Uterus (tissue), 2 donors: ENCODE results near the gene BCAS4.

Source experiments
- POLR2A ChIP-seq, 2 donors: fragments of 450-650 bp; IDR thresholded peaks; one replicate each; pipeline ENCODE4 v1.6.1; 2016; ENCODE audit warnings: antibody characterized with exemption in 2 of 2, mild to moderate bottlenecking in 1 of 2, moderate library complexity in 1 of 2
- TF ChIP-seq, protein P1 (sequence below), 4 experiments: fragments of 200-600 bp in 2 of 4; fragments of 450-650 bp in 2 of 4; sonication (generic) in 2 of 4; IDR thresholded peaks; one replicate each; pipeline ENCODE4 v1.5.1; 2016 to 2019; ENCODE audit warnings: antibody characterized with exemption in 4 of 4, mild to moderate bottlenecking in 2 of 4, moderate library complexity in 1 of 4

DNA sequence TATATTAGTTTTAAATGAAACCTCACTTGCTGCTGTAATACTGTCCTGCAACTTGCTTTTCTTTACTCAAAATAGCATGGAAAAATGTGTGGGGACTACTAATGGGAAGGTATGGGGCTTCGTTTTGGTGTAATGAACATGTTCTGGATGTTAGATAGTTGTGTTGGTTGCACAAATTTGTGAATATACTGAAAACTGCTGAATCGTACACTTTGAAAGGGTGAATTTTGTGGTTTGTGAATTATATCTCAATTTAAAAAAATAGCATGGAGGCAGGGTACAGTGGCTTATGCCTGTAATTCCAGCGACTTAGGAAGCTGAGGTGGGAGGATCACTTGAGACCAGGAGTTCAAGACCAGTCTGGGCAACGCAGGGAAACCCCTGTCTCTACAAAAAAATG, 2.3 kb downstream of the BCAS4 start:
- no peak for TF ChIP-seq POLR2A (IDR thresholded peaks at IDR 0.05)
- TF ChIP-seq, protein P1, sequence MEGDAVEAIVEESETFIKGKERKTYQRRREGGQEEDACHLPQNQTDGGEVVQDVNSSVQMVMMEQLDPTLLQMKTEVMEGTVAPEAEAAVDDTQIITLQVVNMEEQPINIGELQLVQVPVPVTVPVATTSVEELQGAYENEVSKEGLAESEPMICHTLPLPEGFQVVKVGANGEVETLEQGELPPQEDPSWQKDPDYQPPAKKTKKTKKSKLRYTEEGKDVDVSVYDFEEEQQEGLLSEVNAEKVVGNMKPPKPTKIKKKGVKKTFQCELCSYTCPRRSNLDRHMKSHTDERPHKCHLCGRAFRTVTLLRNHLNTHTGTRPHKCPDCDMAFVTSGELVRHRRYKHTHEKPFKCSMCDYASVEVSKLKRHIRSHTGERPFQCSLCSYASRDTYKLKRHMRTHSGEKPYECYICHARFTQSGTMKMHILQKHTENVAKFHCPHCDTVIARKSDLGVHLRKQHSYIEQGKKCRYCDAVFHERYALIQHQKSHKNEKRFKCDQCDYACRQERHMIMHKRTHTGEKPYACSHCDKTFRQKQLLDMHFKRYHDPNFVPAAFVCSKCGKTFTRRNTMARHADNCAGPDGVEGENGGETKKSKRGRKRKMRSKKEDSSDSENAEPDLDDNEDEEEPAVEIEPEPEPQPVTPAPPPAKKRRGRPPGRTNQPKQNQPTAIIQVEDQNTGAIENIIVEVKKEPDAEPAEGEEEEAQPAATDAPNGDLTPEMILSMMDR (IDR thresholded peaks at IDR 0.05), result no peak
